K562 (cell line): ENCODE measurements around the gene RPE65. TPM values are rescaled to one million over a fixed set of nuclear protein-coding genes. Genes with fewer than 3 reads are reported as not detected.

Source experiments
- ATF2 ChIP-seq: sonication (generic); formaldehyde crosslinking; IDR thresholded peaks from 2 replicates; pipeline ENCODE4 v1.8.1; 2022; ENCODE audit warnings: missing genetic modification reagents
- CBX1 ChIP-seq: sonication (generic); IDR thresholded peaks from 2 replicates; pipeline ENCODE4 v1.6.1; 2016; ENCODE audit warnings: antibody characterized with exemption, low read depth, mild to moderate bottlenecking
- CEBPB ChIP-seq: fragments of 450-650 bp; IDR thresholded peaks from 2 replicates; pipeline ENCODE4 v1.6.1; 2016; ENCODE audit warnings: missing genetic modification characterization, missing compliant biosample characterization
- CXXC5 ChIP-seq: fragments of 250-450 bp; sonication (Bioruptor Pico); IDR thresholded peaks from 2 replicates; pipeline ENCODE4 v1.8.0; 2022; ENCODE audit warnings: inconsistent platforms, mild to moderate bottlenecking, moderate library complexity
- ESRRA ChIP-seq: fragments of 450-650 bp; IDR thresholded peaks from 2 replicates; pipeline ENCODE4 v1.6.1; 2014; ENCODE audit warnings: low read depth, mild to moderate bottlenecking, moderate library complexity, borderline replicate concordance
- MTA3 ChIP-seq: fragments of 450-650 bp; formaldehyde crosslinking; IDR thresholded peaks from 2 replicates; pipeline ENCODE4 v1.6.1; 2017; ENCODE audit warnings: mild to moderate bottlenecking, borderline replicate concordance
- NFRKB ChIP-seq: fragments of 450-650 bp; IDR thresholded peaks from 2 replicates; pipeline ENCODE4 v1.6.1; 2016; ENCODE audit warnings: low read depth
- PHF8 ChIP-seq: fragments of 200-600 bp; sonication (generic); IDR thresholded peaks from 2 replicates; pipeline ENCODE4 v1.6.1; 2012; ENCODE audit warnings: mixed run types, mild to moderate bottlenecking, inconsistent platforms, low read length, moderate library complexity, borderline replicate concordance
- POLR2H ChIP-seq: IDR thresholded peaks from 2 replicates; pipeline ENCODE4 v1.6.1; 2016; ENCODE audit warnings: missing genetic modification characterization, low read depth, mild to moderate bottlenecking, control low read depth, missing compliant biosample characterization, moderate library complexity
- RAD21 ChIP-seq, 2 experiments: fragments of 250-450 bp in 1 of 2; fragments of 450-650 bp in 1 of 2; sonication (Bioruptor Pico) in 1 of 2; formaldehyde crosslinking in 1 of 2; IDR thresholded peaks in 1 of 2; conservative IDR thresholded peaks in 1 of 2; 2 replicates each; pipeline versions ENCODE4 v1.4.0 to v1.8.0; 2020 to 2022; ENCODE audit warnings: mild to moderate bottlenecking in 2 of 2, moderate library complexity in 1 of 2
- RBFOX2 ChIP-seq: fragments of 200-400 bp; formaldehyde crosslinking; IDR thresholded peaks from 2 replicates; pipeline ENCODE4 v1.6.1; 2017; ENCODE audit warnings: low read depth, mild to moderate bottlenecking, low read length, moderate library complexity
- SIN3A ChIP-seq, 2 experiments: fragments of 150-350 bp in 1 of 2; IDR thresholded peaks; 2 replicates each; pipeline ENCODE4 v1.6.1; 2011 to 2016; ENCODE audit warnings: borderline replicate concordance in 2 of 2, low read depth in 2 of 2, low read length in 2 of 2, mild to moderate bottlenecking in 2 of 2, moderate library complexity in 2 of 2; ENCODE audit not compliant: control insufficient read depth in 1 of 2
- YY1 ChIP-seq, 3 experiments: IDR thresholded peaks; 2 replicates each; pipeline ENCODE4 v1.6.1; 2011; ENCODE audit warnings: low read length in 2 of 3, mild to moderate bottlenecking in 2 of 3, moderate library complexity in 2 of 3, borderline replicate concordance in 1 of 3, control low read depth in 1 of 3, low read depth in 1 of 3; ENCODE audit not compliant: insufficient read depth in 3 of 3, insufficient replicate concordance in 2 of 3, control insufficient read depth in 1 of 3, insufficient read length in 1 of 3; ENCODE audit errors: extremely low read depth in 1 of 3
- ZBTB17 ChIP-seq: fragments of 450-650 bp; formaldehyde crosslinking; IDR thresholded peaks from 2 replicates; pipeline ENCODE4 v1.4.0; 2020; ENCODE audit warnings: mild to moderate bottlenecking
- ZC3H11A ChIP-seq: IDR thresholded peaks from 2 replicates; pipeline ENCODE4 v1.6.1; 2012; ENCODE audit warnings: low read depth, low read length, improper control_type of control experiment
- ZNF12 ChIP-seq: sonication (generic); formaldehyde crosslinking; IDR thresholded peaks from 2 replicates; pipeline ENCODE4 v1.4.0; 2020; ENCODE audit warnings: mild to moderate bottlenecking, missing genetic modification reagents
- ZNF217 ChIP-seq: sonication (generic); formaldehyde crosslinking; IDR thresholded peaks from 2 replicates; pipeline ENCODE4 v1.8.0; 2022; ENCODE audit warnings: mild to moderate bottlenecking, missing genetic modification reagents
- polyA plus RNA-seq, 8 experiments: library from polyadenylated mRNA; depleted of rRNA in 4 of 8; stranded (reverse) in 5 of 8; unstranded in 3 of 8; fragments of >200 nt; fragmentation: Nextera tagmentation in 2 of 8; fragmentation: Illumina TruSeq in 1 of 8; extraction: Ambion mirVana in 2 of 8; extraction: Trizol in 1 of 8; gene quantifications; 2 replicates each; pipeline versions ENCODE4 v1.2.1 to v1.2.3, GENCODE V29; 2011 to 2014; ENCODE audit warnings: inconsistent platforms in 1 of 8, missing spikeins in 1 of 8
- total RNA-seq, 7 experiments: library from RNA; depleted of rRNA in 6 of 7; stranded (reverse); fragments of >200 nt in 6 of 7; fragmentation: Illumina TruSeq in 2 of 7; extraction: Trizol in 2 of 7; gene quantifications; 2 replicates each; pipeline versions ENCODE4 v1.2.1 to v1.2.3, GENCODE V29; 2011 to 2021; ENCODE audit warnings: low replicate concordance in 1 of 7
- TF ChIP-seq, protein P1 (sequence below): IDR thresholded peaks from 3 replicates; pipeline ENCODE4 v1.6.1; 2011; ENCODE audit warnings: borderline replicate concordance, mild to moderate bottlenecking; ENCODE audit not compliant: insufficient read length, insufficient read depth
- TF ChIP-seq, protein P2 (sequence below): sonication (generic); formaldehyde crosslinking; IDR thresholded peaks from 2 replicates; pipeline ENCODE4 v1.8.0; 2022; ENCODE audit warnings: mild to moderate bottlenecking, missing genetic modification reagents
- TF ChIP-seq, protein P3 (sequence below): fragments of 200-800 bp; sonication (Bioruptor generic); IDR thresholded peaks from 2 replicates; pipeline ENCODE4 v1.6.1; 2017; ENCODE audit warnings: missing genetic modification characterization, missing compliant biosample characterization

Gene RPE65
- total and polyA plus RNA-seq, 9 of the 15 experiments (the other 6 are each of a cell fraction or from before 2014, with no cell fraction given) = 0.14 TPM; not detected in 8

DNA sequence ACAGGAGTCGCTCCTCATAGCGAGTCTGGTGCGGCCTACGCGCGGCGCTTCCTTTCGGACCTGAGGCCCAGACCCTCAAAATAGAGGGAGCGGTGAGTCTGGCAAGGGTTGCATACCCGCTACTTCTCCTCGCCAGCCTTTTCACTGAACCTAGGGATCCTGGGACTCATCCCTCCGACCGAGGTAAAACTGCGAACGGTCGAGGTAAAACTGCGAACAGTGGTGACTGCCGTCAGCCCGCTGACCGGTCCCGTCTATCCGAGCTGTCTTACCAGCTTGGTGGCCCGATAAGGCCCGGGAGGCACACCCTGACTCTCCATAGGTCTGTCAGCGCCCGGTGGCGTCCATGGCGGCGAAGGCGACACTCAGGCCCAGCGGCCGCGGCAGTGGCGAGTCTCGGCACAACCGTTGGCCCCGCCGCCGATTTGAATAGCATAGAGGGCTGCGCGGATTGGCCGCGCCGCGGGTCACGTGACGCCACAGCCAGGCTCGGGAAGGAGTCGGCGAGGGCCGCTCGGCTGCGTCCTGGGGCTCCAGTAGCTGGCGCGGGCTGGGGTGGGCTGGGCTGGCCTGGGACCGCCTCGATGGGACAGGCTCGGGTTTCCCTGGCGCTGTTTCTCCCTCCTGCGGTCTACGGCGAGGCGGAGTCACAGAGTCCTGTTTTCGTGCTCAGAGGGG lies 47.1 kb upstream of the RPE65 start, which contains the start of gene DEPDC1 (continued):
- TF ChIP-seq, protein P1, sequence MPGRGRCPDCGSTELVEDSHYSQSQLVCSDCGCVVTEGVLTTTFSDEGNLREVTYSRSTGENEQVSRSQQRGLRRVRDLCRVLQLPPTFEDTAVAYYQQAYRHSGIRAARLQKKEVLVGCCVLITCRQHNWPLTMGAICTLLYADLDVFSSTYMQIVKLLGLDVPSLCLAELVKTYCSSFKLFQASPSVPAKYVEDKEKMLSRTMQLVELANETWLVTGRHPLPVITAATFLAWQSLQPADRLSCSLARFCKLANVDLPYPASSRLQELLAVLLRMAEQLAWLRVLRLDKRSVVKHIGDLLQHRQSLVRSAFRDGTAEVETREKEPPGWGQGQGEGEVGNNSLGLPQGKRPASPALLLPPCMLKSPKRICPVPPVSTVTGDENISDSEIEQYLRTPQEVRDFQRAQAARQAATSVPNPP = no peak
- TF ChIP-seq YY1 (IDR thresholded peaks at IDR 0.05; ENCODE audit: borderline replicate concordance in 1 of 3, control insufficient read depth in 1 of 3, extremely low read depth in 1 of 3, insufficient read depth in 3 of 3, insufficient read length in 1 of 3, insufficient replicate concordance in 2 of 3, low read depth in 1 of 3, low read length in 2 of 3) = peak in 2 of 3 experiments; percentile 81 to 89
- TF ChIP-seq POLR2H (tag) = peak; percentile 50
- TF ChIP-seq ZC3H11A = no peak
- TF ChIP-seq ZNF12 (CRISPR knock-in tag) = peak; percentile 81; the same call in 1 of the 2 replicates
- no peak for TF ChIP-seq ZNF217 (CRISPR knock-in tag)
- TF ChIP-seq CXXC5 (CRISPR knock-in tag) = peak; percentile 97
- peak; percentile 36; the same call in 1 of the 2 replicates for TF ChIP-seq ESRRA
- no peak for TF ChIP-seq RAD21 (CRISPR knock-in tag; conservative IDR thresholded peaks at IDR 0.05 in 1 of 2, IDR thresholded peaks at IDR 0.05 in 1 of 2)
- peak; percentile 50; the same call in 1 of the 2 replicates for TF ChIP-seq MTA3
- peak; percentile 88 for TF ChIP-seq PHF8
- TF ChIP-seq CEBPB (tag) = no peak
- TF ChIP-seq, protein P2, sequence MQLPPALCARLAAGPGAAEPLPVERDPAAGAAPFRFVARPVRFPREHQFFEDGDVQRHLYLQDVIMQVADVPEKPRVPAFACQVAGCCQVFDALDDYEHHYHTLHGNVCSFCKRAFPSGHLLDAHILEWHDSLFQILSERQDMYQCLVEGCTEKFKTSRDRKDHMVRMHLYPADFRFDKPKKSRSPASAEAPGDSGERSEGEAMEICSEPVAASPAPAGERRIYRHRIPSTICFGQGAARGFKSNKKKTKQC (CRISPR knock-in tag) = peak; percentile 90
- peak; percentile 99 for TF ChIP-seq RBFOX2
- TF ChIP-seq ZBTB17 (CRISPR knock-in tag) = peak; percentile 60
- TF ChIP-seq, protein P3, sequence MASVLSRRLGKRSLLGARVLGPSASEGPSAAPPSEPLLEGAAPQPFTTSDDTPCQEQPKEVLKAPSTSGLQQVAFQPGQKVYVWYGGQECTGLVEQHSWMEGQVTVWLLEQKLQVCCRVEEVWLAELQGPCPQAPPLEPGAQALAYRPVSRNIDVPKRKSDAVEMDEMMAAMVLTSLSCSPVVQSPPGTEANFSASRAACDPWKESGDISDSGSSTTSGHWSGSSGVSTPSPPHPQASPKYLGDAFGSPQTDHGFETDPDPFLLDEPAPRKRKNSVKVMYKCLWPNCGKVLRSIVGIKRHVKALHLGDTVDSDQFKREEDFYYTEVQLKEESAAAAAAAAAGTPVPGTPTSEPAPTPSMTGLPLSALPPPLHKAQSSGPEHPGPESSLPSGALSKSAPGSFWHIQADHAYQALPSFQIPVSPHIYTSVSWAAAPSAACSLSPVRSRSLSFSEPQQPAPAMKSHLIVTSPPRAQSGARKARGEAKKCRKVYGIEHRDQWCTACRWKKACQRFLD = peak; percentile 82
- TF ChIP-seq CBX1 = peak; percentile 85; the same call in 1 of the 2 replicates
- peak in 1 of 2 experiments; percentile 81; a peak in 1 of 4 replicates for TF ChIP-seq SIN3A (IDR thresholded peaks at IDR 0.05; ENCODE audit: borderline replicate concordance in 2 of 2, control insufficient read depth in 1 of 2, low read depth in 2 of 2, low read length in 2 of 2)
- no peak for TF ChIP-seq ATF2 (CRISPR knock-in tag)
- peak; percentile 74 for TF ChIP-seq NFRKB
